Ovary (tissue), 3 donors: ENCODE data around the gene DMKN.

Source experiments
- EP300 ChIP-seq: sonication (generic); formaldehyde crosslinking; IDR thresholded peaks from one replicate; pipeline ENCODE4 v1.6.1; 2017; ENCODE audit warnings: antibody characterized with exemption
- POLR2A ChIP-seq: fragments of 450-650 bp; IDR thresholded peaks from one replicate; pipeline ENCODE4 v1.6.1; 2017; ENCODE audit warnings: antibody characterized with exemption, mild to moderate bottlenecking, moderate library complexity
- TF ChIP-seq, protein P1 (sequence below), 3 donors: fragments of 450-650 bp in 2 of 3; fragments of 200-600 bp in 1 of 3; IDR thresholded peaks; one replicate each; pipeline versions ENCODE4 v1.5.1 to v1.8.0; 2016 to 2022; ENCODE audit warnings: antibody characterized with exemption in 3 of 3, mild to moderate bottlenecking in 1 of 3
- donor health status: DM: no; HTN: no; CAD: no.

DNA sequence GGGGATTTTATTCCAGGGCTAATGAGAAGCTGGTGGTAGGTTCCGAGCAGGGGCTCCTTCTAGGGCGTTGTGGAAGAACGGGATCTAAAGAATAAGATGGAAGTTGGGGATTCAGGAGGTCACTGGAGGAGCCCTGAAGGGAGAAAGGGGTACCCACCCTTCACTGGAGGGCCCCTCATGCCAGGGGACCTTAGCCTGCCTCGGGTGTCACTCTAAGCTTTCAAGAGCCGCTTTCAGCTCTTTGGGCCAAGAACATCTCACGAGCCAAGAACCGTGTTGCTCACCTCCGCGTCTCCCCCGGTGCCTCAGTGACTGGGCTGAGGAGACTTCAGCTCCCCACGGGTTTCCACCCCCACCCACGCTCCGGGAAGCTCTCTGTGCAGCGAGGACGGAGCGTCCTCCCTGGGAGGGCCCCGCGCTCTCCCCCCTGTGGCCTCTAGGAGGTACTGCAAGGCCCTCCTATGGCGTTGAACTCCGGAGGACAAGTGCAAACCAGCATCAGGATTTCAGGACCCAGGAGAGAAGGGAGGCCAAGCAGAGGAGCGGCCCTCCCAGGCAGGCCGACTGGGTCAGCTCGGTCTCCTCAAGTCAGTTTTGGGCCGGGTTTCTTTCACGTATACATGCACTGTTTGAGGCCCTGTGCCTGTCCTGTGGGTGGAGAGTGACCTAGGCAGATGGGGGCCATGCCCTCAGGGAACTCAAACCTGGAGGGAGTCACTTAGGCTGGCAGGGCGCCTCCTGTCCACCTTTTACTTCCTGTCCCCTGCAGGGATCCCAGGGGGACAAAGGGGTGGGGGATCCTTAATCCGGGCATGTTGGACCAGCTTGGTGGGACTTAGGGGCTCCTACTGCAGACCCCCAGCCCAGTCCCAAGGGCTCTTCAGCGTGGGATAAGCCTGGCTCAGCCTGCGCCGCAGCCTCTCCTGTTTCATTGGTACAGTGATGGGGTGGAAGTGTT is 18.1 kb downstream of the DMKN start:
- TF ChIP-seq POLR2A (no peak), EP300 (no peak)
- TF ChIP-seq, protein P1, sequence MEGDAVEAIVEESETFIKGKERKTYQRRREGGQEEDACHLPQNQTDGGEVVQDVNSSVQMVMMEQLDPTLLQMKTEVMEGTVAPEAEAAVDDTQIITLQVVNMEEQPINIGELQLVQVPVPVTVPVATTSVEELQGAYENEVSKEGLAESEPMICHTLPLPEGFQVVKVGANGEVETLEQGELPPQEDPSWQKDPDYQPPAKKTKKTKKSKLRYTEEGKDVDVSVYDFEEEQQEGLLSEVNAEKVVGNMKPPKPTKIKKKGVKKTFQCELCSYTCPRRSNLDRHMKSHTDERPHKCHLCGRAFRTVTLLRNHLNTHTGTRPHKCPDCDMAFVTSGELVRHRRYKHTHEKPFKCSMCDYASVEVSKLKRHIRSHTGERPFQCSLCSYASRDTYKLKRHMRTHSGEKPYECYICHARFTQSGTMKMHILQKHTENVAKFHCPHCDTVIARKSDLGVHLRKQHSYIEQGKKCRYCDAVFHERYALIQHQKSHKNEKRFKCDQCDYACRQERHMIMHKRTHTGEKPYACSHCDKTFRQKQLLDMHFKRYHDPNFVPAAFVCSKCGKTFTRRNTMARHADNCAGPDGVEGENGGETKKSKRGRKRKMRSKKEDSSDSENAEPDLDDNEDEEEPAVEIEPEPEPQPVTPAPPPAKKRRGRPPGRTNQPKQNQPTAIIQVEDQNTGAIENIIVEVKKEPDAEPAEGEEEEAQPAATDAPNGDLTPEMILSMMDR (IDR thresholded peaks at IDR 0.05) = peak; percentile 89 to 95 (median 91)
